Measurements from ENCODE around the gene TRIM17. TPM values are rescaled to one million over a fixed set of nuclear protein-coding genes. Genes with fewer than 3 reads are reported as not detected.

The TRIM17 gene
- total RNA-seq, 1 experiment from 2014 or later = not detected

GRCh38 chr1:228358039-228358763 lies 58.5 kb downstream of the TRIM17 start:
- no peak for DNase-seq (ENCODE audit: low read depth)

Small RNA genes lying within 50 kb of the gene (small RNA-seq; reads per million reads assigned to genes)
- gene MIR4666A = not detected

Other genes starting within 250 kb of the TRIM17 start
- gene OBSCN, start 208.8 kb downstream of the TRIM17 start, total RNA-seq (2014; rRNA removed; shearing (Covaris generic)) = 0.66 and 2.3 TPM in 2 replicates
- gene TRIM11, start 10.0 kb downstream of the TRIM17 start, total RNA-seq (2014; rRNA removed; shearing (Covaris generic)) = 19.8 and 24.0 TPM in 2 replicates
- gene RNF187, start 70.5 kb upstream of the TRIM17 start, total RNA-seq (2014; rRNA removed; shearing (Covaris generic)) = 55.6 and 56.5 TPM in 2 replicates

All from HT1080 (cell line).